HG03097 (cell line): Measurements from ENCODE around the gene HSPH1.
"Not testable (repeated sequence)": the region's sequence is repeated elsewhere in the genome, so short reads cannot be mapped to it uniquely, and the experiment has no call there.

Experiments
- ATAC-seq: cut with Tn5 transposase; IDR thresholded peaks from one replicate; pipeline ENCODE4 v1.9.1; 2021; ENCODE audit not compliant: unreplicated experiment, low FRiP score

HSPH1 gene

DNA sequence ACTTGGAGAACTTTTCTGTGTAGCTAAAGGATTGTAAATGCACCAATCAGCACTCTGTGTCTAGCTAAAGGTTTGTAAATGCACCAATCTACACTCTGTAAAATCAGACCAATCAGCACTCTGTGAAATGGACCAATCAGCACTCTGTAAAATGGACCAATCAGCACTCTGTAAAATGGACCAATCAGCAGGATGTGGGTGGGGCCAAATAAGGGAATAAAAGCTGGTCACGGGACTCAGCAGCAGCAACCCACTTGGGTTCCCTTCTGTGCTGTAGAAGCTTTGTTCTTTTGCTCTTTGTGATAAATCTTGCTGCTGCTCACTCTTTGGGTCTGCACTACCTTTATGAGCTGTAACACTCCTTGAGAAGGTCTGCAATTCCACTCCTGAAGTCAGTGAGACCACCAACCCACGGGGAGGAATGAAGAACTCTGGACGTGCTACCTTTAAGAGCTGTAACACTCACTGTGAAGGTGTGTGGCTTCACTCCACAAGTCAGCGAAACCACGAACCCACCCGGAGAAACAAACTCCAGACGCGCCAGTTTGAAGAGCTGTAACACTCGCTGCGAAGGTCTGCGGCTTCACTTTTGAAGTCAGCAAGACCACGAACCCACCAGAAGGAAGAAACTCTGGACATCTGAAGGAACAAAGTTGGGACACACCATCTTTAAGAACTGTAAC is 16.2 kb upstream of the HSPH1 start:
- ATAC-seq = not testable (repeated sequence)

DNA sequence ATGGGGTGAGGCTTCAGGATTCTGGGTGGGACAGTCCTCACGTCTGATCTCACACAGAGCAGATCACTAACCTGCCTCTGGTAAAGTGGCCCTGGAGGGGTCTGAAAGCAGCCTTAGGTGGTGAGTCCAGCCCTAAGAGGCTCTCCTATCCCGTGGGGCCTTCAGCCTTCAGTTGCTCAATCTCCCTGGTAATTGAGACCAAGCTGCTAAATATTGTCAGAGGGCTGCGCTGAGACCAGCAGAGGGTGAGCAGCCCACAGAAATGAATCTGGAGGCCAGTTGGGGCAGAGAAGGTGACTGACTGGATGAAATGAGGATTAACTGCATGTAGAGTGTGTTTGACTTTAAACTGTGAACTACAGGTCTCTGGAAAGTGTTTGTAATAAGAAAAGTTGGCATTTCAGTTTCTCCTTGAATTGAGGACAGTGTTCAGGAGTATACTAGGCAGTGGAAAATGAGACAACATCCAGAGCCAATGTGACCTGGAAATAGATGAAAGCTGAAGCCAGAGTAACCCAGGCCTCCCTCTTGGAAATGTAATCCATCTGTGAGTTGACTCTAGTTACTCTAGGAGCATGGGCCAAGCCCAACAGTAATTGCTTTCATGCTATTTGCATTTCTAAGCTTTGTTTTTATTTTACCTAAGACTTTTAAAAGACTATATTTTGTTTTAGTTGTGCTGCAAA is 14.3 kb upstream of the HSPH1 start:
- no peak for ATAC-seq

DNA sequence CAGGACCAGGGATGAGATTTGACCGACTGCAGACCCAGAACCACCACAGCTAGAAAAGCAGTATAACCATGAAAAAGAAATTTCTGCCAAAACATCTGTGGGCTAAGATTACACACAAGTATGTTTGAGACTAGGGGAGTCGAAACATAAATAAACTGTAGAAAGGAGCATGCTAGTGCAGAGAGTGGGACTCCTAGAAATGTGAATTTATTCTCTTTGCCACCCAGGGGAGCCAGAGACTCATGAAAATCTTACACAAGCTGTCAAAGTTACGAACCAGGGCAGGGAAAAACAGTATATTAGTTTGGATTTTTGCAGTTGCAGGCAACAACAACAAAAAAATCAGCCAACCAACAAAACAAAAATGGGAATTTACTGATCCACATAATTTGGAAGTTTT is 12.3 kb upstream of the HSPH1 start:
- ATAC-seq = no peak

- no peak for ATAC-seq
These were observed 10.8 kb upstream of the HSPH1 start for GRCh38 chr13:31172535-31172934.

DNA sequence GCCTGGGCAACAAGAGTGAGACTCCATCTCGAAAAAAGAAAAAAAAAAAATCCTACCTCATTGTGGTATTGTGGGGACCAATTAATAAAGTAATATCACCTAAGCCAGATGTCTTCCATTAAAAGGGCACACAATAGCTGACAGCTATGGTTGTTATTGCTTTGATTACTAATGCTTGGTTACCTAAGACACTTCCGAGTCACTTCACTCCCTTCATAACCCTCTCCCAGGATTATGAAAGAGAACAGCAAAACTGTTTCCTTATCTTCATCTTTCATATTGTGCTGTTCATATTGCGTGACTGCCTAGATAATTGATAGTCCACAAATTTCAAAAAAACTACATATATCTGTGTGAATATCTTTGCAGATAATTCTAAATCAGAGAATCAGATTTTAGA is 10.3 kb upstream of the HSPH1 start:
- ATAC-seq = no peak

DNA sequence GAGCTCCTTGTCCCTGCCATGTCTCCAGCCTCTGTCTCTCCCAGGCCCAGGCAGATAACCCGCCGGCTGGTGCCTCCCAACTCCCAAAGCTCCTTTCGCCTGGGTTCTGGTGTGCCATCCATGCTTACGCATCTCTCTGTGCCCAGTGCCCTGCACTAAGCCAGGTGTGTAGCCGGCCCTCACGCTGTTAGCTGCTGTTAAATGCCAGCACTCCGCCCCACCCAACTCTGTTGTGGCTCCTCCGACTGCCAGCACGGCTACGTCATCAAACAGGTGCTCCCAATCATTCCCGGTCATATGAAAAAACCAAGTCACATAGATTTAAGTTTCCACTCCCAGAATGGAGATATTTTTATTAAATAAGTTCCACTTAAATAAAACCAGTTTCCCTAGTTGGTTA is 7.0 kb upstream of the HSPH1 start:
- ATAC-seq = no peak

- ATAC-seq = no peak
These were observed 6.5 kb upstream of the HSPH1 start for GRCh38 chr13:31168166-31168565.

DNA sequence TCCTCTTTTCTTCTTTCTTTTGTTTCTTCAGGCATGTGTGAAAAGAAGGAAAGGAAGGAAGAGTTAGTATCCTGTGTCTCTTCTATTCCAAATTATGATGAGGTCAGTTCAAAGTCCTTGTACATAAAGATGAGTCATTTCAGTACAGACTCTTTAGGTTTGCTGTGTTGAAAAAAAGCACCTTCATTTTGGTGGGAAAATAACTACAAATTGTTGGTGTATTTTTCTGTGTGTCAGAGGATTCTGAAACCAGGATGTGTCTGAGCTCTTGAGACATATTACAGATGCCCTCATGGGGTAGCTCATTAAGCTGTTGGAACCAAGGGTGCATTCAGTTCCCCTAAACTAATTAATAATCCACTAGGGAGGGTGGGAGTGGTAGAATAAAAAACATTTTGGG is 5.8 kb upstream of the HSPH1 start:
- ATAC-seq = peak; percentile 73

DNA sequence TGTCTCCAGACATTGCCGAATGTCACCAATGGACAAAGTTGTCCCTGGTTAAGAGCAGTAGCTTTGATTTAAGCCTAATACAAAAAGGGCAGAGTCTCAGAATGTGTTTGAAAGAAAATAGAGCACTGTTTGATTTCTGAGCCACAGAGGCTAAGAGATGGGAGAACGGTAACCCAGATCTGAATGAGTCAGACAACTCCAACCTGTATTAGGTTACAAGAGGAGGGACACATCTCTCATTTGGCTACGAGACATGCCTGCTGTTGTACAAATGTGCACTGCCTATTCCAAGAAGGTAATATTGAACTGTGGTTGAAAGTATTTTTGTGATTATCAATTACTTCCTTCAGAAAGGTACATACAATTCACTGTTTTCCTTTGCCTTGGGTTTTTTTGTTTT is 4.9 kb upstream of the HSPH1 start:
- ATAC-seq = no peak

DNA sequence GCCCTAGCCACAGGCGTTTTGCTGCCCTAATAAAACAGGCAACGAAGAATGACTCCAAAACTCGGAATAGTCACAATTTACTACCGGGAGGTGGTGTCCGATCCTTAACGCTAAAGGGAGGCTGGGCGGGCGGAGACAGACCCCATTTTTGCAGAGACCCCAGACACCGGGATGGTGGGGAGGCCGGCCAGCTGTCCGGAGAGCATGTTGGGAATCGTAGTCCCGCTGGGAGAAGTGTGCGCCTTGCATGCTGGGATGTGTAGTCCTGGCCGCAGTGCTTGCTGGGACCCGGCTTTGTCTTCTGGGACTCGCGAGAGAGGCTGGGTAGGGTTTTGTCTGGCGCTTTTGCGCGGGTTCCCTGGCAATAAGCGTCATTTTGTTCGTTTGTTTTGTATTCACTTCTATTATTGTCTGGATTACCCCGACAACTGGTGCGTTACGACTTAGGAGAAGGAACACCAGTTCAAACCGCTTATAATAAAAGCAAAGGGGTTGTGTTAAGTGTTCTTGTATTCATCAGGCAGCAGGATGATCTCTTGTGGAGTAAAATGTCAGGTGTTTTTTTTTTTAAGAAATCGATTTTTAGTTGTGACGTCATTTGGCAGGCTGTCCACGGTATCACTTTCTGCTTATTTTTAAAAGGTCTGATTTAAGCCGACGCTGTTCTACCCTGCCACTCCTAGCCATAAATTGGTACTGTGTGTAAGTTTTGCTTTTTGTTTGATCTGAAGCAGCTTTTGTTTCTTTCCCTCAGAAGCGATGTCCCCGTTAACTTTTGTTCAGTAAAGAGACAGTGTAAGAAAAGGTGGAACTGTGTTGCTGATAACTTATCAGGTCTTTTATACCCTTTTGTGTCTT is 676 bp upstream of the HSPH1 start:
- ATAC-seq = peak; percentile 86

GRCh38 chr13:31160857-31161556 is 697 bp downstream of the HSPH1 start:
- peak; percentile 23 for ATAC-seq

DNA sequence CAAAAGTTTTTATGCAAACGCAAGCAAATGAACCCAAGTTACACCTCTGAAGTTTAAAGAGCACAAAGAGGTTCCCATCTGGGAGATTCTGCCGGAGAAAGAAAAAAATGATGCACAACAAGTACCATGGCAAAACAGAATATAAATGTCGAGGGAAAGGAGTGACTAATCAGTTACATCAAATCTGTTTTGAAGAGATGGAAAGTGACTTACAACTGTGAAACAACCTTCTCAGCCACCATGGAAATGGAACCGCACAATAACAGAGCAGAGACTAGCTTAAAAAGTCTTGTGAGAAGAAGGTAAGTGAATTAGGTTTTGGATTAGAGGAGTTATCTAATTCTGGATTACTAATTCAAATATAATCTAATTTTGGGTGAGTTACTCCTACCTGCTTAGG is 2.4 kb downstream of the HSPH1 start:
- ATAC-seq = no peak

GRCh38 chr13:31154939-31155338 is 6.8 kb downstream of the HSPH1 start:
- no peak for ATAC-seq

DNA sequence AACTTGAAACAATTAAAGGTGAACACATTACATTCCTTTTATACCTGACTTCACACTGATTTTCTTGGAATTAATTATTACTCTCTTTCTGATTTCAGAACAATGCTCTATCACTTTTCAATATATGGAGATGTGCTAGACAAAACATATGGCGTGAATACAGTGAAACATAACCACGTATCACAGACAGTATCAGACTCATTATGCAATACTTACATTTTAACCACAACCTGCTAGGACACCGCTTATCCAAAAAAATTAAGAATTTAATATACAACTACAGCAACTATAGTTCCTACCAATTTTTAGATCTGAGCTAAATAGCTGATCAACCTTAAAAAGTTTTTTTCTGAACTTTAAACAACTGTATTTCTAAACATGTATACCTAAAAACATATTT is 9.9 kb downstream of the HSPH1 start:
- ATAC-seq = no peak

GRCh38 chr13:31150315-31150985 is 11.3 kb downstream of the HSPH1 start:
- no peak for ATAC-seq

- no peak for ATAC-seq
These were observed 12.1 kb downstream of the HSPH1 start for GRCh38 chr13:31149604-31150003.

DNA sequence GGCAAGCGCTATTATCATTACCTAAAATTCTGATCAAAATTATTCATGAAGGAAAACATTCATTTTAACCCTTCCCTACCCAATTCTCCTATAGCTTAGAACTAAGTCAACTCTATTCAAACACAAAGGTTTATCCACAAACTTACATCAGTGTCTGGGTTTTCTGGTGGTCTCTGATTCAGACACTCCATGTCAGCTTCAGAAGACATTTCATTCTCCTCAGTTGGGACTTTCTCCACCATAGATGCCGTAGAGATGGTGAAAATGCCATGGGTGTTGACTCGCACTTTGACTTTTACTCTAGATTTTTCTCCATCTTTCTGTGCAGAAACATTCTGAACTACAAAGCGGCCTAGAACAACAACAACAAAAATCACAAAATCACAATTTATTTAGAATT is 16.3 kb downstream of the HSPH1 start:
- ATAC-seq = no peak

GRCh38 chr13:31138515-31138914 is 23.2 kb downstream of the HSPH1 start:
- ATAC-seq = no peak

GRCh38 chr13:31136724-31137123 is 25.0 kb downstream of the HSPH1 start:
- no peak for ATAC-seq

GRCh38 chr13:31134039-31134711 is 27.5 kb downstream of the HSPH1 start:
- ATAC-seq = no peak
